Dedifferentiated amniotic fluid mesenchymal stem cell (primary cell): ENCODE measurements around the gene DNAL1.
A peak's percentile ranks its signal among the peaks of the same experiment; 100 is the strongest.
"Not testable (repeated sequence)": the region's sequence is repeated elsewhere in the genome, so short reads cannot be mapped to it uniquely, and the experiment has no call there.

Experiments
- DNase-seq: peaks from one replicate; pipeline ENCODE4 v3.0.0-alpha.2; 2016; ENCODE audit errors: extremely low spot score

The DNAL1 gene

GRCh38 chr14:73708076-73708475 is 63.3 kb downstream of the DNAL1 start:
- not testable (repeated sequence) for DNase-seq

DNA sequence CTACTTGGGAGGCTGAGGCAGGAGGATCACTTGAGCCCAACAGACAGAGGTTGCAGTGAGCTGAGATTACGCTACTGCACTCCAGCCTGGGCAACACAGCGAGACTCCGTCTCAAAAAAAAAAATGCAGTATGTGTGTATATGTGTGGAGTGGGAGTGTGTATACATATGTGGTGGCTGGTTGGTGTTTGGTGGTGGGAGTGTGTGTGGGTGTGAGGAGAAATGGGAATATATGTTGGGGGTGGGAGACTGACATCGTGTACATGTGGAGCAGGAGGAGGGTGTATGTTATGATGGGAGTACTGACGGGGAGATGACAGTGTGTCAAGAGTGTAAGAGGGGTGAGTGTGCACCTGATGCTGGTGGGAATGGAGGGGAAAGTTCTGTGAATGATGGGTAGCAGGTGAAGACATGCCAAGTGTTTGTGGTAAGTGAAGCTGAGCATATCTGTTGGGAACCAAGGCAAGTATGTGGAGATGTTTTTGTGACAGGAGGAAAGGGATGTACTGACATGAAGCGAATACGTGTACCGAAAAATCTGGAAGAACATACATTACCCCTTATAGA is 65.2 kb downstream of the DNAL1 start:
- no peak for DNase-seq

DNA sequence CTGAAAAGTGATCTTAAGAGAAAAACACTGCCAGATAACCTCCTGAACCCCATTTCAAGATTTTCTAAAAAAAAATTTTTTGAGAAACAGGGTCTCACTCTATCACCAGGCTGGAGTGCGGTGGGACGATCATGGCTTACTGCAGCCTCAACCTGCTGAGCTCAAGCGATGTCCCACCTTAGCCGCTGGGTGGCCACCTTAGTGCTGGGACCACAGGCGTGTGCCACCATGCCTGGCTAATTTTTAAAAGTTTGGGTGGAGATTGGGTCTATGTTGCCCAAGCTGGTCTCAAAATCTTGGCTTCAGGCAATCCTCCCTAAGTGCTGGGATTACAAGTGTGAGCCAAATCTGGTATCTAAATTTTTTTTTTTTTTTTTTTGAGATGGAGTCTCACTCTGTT is 66.0 kb downstream of the DNAL1 start:
- no peak for DNase-seq

DNA sequence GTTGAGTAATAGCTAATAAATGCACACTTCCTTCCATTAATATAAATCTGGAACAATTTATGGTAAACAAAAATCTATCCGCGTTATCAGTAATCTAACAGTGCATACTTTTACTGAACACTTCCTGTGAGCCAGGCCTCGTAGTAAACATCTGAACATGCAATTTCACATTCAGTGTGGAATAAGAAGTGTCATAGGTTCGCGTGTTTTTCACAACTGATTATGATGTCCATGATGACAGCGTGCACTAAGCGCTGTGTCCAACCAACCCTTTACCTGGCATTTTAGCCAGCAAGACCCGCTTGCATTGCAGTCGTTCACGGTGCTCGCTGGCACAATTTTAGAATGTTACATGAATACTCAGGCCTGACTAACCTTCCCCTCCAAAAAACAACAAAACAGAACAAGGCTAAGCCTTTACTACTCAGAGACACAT is 67.3 kb downstream of the DNAL1 start:
- DNase-seq = no peak

GRCh38 chr14:73712540-73713180 is 67.9 kb downstream of the DNAL1 start:
- no peak for DNase-seq

DNA sequence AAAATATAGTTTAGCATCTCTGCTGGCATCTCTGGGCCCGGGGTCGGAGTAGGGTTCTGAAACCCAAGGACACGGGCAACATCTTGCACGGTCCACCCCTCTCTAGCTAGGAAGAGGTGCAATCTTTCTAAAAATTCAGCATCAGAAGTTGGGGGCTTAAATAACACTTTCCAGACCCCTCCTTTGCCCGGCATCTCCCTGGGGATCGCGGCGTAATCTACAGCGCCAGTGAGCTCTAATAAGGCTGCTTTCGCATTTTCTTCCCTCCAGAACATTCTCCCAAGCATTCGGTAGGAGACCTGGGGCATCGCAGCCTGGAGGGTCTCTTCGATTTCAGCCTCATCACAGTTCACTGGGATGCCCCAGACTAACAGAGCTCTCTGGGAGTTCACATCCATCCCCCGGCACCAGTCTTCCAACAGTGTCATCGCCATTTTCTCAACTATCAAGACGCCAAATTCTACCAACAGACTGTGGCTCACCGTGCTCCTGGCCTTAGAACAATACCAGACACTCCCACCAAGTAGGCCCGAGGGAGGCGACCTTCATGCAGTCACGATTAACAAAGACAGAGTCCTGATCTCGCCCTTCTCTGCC is 68.5 kb downstream of the DNAL1 start:
- no peak for DNase-seq

DNA sequence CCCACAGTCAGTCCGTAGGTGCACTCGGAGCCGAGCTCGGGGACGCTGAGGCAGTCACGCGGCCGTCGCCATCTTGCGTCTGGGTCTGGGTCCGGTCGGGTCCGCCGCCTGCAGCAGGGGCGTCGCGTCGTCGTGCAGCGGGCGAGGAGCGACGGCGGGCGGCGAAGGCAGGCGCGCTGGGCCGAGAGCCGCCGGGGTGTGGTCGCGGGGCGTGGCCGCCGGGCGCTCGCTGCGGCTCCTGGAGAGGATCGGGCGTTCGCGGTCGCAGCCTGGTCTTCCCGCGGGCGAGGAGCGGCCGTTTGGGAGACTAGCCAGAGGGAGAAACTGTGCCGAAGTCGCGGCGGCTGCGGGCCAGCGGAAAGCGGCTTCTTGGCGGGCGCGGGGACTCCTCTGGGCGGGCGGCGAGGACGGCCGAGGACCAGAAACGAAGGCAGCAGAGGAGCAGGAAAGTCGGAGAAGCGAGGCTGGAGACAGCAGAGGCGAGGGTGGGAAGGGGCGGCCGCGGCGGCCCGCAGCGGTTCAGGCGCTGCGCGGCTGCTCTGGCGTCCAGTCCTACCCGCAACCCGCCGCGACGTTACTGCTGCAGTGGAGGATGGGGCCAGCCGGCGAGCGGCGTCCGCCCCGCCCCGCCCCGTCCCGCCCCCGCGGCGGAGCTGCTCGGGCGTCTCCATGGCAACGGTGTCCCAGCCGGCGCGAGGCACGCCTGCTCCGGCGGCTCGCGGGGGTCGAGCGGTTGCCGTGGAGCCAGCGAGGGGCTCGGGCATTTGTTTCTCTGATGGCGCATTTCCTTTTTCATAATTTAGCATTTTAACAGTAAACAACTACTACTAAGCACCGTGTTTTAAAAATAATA is 69.2 kb downstream of the DNAL1 start, which contains the start of gene PNMA1:
PNMA1 (minus strand) TSS at position 582 of the 853 bp plus-strand sequence. CDS start 745 bp downstream, outside the sequence.
- peak; percentile 68 for DNase-seq

DNA sequence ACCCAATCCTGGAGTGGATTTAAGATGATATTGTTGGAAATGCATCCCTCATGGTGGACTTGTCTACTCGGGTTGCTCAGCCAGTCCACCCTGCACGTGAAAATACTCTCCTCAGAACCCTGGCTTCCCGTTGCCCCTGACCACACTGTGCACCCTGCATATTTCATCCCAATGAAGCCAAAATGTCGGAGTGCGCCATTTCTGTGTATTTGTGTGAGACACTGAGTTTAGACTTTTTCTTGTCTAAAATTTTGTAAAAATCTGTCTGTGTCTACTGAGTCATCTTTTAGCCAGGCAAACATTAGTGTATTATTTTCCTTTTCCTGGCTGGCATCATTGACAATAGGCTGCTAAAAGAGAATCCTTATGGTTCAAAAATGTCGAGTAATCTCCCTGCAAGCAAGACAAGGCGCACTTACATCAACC is 69.9 kb downstream of the DNAL1 start:
- no peak for DNase-seq

DNA sequence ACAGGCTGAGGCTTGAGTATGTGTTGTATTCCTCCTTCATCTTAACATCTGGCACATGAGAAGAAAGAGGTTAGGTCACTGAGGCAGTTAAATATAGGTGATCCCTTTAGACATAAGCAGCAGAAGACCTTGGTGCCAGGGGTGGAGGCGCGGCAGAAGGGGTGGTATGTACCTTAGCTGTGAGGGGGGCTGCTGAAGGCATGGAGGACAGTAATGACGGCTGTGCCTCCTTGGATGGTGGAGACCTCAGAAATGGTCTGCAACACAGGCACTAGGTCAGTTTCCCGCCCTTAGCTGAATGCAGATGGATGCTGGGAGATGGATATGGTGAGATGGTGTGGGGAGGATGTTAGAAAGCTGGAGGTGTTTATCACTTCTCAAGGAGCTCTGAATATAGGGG is 70.9 kb downstream of the DNAL1 start:
- DNase-seq = no peak

- DNase-seq = no peak
Measured at GRCh38 chr14:73717266-73717665, 72.5 kb downstream of the DNAL1 start.

GRCh38 chr14:73717711-73718417 is 73.1 kb downstream of the DNAL1 start:
- DNase-seq = no peak

DNA sequence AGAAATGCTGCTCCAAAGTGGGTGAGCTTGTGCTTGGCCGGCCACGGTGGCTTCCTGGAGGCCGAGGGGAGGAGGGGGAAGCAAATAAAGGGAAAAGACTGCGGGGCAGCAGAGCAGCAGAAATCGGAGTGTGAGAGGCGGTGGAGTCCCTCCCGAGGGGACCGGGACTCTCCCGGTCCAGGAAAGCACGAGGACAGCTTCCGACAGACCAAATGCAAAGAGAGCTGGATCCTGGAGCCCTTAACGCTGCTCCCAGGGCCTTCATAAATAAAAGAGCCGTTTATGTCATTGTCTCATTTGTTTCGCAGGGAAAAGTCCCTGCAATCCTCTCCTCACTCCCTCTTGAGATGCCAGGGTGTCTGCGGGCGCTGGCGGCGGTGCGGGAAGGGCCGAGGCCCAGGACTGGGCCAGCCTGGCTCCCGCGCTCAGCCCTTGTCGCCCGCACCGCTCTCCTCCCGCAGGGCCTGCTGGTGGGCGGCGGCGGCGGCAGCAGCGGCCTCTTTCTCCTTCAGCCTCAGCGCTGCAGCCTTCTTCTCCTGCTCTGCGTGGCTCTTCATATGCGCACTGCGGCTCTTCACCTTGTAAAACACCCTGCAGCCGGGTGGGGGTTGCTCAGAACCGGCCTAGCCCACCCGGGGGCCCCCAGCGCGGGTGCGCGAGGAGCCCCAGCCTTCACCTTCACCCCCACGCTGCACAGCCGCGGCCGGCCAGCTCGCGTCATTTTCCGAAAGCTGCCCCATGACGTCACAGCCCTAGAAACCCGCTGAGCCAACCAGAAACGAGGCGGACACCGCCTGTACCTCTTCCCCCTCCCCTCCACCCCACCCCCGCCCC is 73.8 kb downstream of the DNAL1 start:
- no peak for DNase-seq

DNA sequence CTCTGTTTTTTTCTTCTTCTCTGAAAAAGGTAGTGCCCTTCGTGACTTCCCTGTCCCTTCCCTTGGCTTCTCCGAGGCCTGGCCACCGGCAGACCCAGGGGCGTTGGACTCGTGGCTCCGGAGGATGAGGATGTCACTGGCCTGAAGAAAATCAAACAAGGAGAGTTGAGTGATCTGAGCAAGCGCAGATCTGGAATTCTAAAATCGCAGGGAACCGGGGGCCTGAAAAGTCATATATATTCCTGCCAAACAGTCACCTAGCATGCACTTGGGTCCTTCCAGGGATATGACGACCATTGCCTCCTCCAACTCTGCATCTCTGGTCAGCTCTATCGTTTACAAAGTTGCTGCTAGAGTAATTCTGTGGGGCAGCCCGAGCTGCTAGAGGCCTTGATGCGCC is 74.6 kb downstream of the DNAL1 start:
- DNase-seq = no peak

DNA sequence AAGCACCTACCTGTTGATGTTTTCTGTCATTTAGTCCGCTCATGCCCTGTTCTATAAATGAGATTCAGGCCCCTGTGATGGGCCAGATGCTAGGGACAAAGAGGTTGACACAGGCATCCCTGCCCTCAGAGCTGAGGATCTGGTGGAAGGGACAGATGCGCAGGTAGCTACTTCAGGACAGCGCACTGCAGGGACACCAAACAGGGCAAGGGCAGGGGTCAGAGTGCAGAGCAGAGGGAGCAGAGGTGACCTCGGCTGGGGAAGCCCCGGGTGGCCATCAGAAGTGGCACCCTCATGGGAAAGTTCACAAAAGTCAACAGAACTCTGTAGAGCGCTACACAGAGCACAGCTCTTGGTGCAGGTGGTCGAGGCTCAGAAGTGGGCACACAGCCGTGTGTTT is 75.0 kb downstream of the DNAL1 start:
- no peak for DNase-seq

GRCh38 chr14:73720636-73721035 is 75.8 kb downstream of the DNAL1 start:
- no peak for DNase-seq

DNA sequence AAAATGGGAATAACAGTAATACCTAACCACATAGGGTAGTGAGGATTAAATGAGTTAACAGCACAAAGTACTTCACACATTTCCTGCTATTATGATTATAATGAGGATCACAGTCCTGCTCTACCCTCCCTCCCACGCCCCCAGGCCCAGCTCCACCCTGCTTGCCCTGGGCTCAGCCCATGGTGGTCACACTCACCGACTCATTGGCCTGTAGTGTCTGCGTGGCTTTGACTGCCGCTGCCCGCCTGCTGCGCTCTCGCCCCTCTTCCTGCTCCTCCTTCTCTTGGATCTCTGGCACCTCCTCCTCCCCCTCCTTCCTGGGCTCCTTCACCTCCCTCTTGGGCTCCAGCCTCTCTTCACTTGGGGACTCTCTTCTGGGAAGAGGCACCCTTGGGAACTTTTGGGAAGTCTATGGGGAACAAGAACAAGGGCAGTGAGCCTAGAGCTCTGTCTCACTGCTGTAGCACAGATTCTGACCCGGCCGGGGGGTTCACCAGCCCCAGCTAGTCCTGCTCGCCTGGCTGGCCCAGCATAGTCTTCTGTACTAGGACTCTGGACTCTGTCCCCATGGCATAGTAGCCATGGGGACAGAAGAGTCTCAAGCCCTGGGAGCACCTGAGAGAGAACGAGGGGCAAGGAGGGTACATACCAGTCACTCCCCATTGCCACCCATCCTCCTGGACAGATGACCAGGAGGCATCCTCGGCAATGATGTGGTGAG is 76.5 kb downstream of the DNAL1 start:
- DNase-seq = no peak

GRCh38 chr14:73722581-73722980 is 77.8 kb downstream of the DNAL1 start:
- DNase-seq = no peak

GRCh38 chr14:73723406-73723796 is 78.6 kb downstream of the DNAL1 start:
- DNase-seq = no peak

- peak; percentile 97 for DNase-seq
Measured at GRCh38 chr14:73723797-73724661, 79.2 kb downstream of the DNAL1 start.
